ENCODE data around the gene FOLR1. TPM values are rescaled to one million over a fixed set of nuclear protein-coding genes. Genes with fewer than 3 reads are reported as not detected.
"Not testable (repeated sequence)": the region's sequence is repeated elsewhere in the genome, so short reads cannot be mapped to it uniquely, and the experiment has no call there.

The FOLR1 gene
- total RNA-seq = not detected in 2 replicates

GRCh38 chr11:72191961-72192381 lies at the start of gene FOLR1:
Gene FOLR1 (plus strand): TSS chr11:72192140. CDS start chr11:72192174, 34 bp downstream.
- intact Hi-C loops (cut with micrococcal nuclease) = no loop called here

- intact Hi-C loops (cut with micrococcal nuclease) = loop anchor here (5.0 kb wide), 1 partner anchor 100 kb away; no protein-coding TSS in a partner anchor
Measured at GRCh38 chr11:72142543-72142942, 49.4 kb upstream of the FOLR1 start.

DNA sequence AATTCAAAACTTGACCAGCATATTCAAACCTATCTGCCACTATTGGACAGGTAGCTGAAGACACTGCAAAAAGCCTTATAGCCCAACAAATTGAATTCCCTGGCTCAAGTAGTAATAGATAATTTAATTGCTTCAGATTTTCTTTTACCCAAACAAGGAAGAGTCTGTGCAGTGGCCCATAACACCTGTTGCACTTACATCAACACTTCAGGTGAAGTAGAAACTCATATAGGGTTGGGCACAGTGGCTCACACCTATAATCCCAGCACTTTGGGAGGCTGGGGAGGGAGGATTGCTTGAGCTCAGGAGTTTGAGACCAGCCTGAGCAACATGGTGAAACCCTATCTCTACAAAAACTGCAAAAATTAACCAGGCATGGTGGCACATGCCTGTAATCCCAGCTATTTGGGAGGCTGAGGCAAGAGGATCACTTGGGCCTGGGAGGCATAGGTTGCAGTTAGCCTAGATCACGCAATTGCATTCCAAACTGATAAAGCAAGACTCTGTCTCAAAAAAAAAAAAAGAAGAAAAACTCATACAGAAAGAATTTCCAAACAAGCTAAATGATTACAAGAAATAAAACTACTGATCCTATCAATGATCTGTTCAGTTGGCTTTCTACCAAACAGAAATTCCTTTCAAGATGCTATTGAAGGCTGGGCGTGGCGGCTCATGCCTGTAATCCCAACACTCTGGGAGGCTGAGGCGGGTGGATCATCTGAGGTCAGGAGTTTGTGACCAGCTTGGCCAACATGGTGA lies 47.0 kb upstream of the FOLR1 start:
- intact Hi-C loops (cut with micrococcal nuclease) = loop anchor here (1.0 to 5.0 kb wide), 7 partner anchors 32 to 289 kb away; partner anchors contain the start of genes ANAPC15, CLPB, IL18BP and LAMTOR1

GRCh38 chr11:72146625-72147024 lies 45.3 kb upstream of the FOLR1 start:
- intact Hi-C loops (cut with micrococcal nuclease) = no loop called here

- intact Hi-C loops (cut with micrococcal nuclease) = no loop called here
Measured at GRCh38 chr11:72150882-72151281, 41.1 kb upstream of the FOLR1 start.

DNA sequence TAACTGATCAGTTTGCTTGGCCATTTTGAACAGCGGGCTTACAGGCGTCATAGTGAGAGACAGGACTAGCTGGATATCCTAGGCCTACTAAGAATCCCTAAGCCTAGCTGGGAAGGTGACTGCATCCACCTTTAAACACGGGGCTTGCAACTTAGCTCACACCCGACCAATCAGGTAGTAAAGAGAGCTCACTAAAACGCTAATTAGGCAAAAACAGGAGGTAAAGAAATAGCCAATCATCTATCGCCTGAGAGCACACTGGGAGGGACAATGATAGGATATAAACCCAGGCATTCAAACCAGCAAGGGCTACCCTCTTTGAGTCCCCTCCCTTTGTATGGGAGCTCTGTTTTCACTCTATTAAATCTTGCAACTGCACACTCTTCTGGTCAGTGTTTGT lies 38.1 kb upstream of the FOLR1 start:
- intact Hi-C loops (cut with micrococcal nuclease) = not testable (repeated sequence)

DNA sequence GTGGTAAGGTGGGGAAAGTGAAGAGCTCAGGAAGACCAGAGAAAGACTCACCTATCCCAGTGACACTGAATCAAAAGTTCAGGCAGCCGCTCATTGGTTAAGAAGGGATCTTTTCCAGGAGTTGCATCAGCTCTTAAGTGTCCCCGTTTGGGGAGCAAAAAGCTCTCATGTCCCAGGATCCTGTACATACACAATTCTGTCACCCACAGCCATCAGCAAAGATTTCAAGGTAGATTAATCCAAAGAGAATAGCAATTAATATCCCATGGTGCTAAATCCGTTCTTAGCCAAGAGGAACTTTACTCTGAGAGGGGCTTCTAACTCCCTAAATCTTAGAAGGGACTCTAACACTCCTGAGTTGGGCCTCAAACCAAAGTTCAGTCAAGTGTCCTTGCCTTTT lies 37.1 kb upstream of the FOLR1 start:
- intact Hi-C loops (cut with micrococcal nuclease) = no loop called here

DNA sequence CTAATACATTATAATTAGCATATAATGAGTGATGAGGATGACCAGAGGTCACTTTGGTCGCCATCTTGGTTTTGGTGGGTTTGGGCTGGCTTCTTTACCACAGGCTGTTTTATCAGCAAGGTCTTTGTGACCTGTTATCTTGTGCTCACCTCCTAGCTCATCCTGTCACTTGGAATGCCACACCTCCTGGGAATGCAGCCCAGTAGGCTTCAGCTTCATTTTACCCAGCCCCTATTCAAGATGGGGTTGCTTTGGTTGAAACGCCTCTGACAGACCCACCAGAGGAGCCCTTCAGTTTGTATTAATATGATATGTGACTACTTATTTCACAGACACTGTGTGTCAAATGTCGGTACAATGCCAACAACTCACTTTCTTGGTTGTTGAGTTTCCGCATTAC lies 36.2 kb upstream of the FOLR1 start:
- intact Hi-C loops (cut with micrococcal nuclease) = no loop called here

DNA sequence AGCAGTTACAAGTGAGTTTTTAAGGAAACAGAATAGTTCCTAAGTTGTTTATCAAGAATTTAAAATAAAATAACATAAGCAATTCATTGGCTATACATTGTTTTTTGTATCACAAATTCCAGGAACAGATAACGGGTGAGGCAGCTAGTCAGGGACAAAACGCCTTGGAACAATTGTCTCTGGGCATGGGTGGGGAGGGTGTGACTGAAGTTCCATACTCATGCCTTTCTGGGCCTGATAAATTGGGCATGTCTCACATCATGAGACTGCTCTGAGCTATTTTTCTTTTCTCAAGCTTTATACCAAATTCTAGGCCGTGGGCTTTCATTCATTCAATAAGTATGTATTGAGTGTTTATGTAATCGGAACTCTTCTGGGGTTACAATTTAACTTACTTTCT lies 34.8 kb upstream of the FOLR1 start:
- intact Hi-C loops (cut with micrococcal nuclease) = no loop called here

DNA sequence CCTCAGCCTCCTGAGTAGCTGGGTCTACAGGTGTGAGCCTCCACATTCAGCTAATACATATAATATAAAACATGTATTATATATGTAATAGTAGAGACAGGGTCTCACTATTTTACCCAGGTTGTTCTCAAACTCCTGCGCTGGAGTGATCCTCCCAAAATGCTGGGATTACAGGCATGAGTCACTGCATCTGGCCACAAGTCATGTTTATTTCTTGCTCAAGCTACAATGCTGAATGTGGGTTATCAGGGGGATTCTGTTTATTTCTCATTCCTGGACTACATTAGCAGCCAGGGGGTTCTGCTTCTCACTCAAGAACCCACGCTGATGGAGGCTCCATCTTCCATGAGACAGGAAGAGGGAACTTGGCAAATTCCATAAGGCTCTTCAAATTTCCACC lies 31.6 kb upstream of the FOLR1 start:
- intact Hi-C loops (cut with micrococcal nuclease) = no loop called here

DNA sequence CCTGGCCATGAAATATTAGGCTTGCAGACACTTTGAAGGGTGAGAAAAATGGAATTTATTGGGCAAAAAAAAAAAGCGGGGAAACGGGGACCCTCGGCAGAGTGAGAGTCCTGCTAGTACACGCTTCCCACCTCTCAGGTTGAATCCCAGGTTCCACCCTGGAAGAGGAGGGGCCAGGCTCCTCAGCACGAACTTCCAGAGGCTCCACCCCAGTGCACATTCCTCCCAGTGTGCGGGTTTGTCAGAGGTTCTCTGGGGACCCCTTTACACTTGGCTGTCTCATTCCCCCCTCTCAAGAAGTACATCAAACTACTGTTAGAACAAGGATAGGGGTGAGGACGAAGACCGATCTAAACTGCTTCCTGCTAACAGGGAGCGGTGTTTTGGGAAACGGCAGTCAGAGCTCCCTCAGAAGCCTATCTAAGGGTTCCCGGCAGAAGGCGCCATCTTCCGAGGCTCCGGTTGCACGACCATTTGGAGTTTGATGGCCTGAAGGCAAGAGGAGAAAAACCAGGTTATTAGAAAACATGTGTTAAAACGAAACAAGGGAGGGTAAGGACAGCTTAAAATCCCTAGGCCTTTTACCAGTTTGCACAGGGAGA lies 28.9 kb upstream of the FOLR1 start:
- intact Hi-C loops (cut with micrococcal nuclease) = no loop called here

- intact Hi-C loops (cut with micrococcal nuclease) = not testable (repeated sequence)
Measured at GRCh38 chr11:72164187-72164586, 27.8 kb upstream of the FOLR1 start.

GRCh38 chr11:72169046-72169555 lies 22.8 kb upstream of the FOLR1 start:
- intact Hi-C loops (cut with micrococcal nuclease) = not testable (repeated sequence)

GRCh38 chr11:72169754-72170153 lies 22.2 kb upstream of the FOLR1 start:
- intact Hi-C loops (cut with micrococcal nuclease) = not testable (repeated sequence)

DNA sequence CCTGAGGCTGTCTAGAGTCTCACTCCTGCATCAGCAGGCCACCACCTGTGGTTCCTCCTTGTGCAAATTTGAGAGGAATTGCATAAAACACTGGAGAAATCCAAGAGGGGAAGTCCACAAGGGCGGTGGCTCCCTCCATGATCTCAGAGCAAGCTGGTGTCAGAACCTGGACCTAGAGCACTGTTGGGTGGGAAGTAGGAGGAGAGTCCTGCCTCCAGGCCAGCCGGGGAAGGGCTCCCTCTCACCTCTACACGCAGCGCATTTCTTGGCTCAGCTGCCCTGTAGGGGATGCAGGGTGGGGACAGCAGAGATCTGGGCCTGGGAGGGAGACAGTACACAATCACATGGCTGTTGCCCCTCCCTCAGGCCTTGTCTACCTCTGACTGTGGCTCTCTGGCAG lies 19.9 kb upstream of the FOLR1 start:
- intact Hi-C loops (cut with micrococcal nuclease) = not testable (repeated sequence)

DNA sequence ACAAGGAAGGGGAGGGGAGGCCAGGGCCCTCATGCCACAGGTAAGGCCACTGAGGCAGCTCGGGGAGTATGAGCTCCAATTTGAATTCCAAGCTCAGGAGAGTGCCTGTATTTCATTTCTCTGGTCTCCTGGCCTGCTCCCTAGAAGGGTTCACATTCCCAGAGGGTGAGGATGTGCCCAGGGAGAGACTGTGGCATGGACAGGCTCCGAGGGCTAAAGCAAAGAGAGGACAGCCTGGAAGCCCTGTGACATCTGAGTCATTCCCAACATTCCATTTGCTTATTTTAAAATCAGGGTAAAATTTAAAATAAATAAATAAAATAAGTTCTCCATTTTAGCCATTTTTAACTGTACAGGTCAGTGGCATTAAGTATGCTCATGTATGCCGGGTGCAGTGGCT lies 18.6 kb upstream of the FOLR1 start:
- intact Hi-C loops (cut with micrococcal nuclease) = no loop called here

- intact Hi-C loops (cut with micrococcal nuclease) = no loop called here
Measured at GRCh38 chr11:72174302-72175070, 17.5 kb upstream of the FOLR1 start.

- intact Hi-C loops (cut with micrococcal nuclease) = no loop called here
Measured at GRCh38 chr11:72177656-72178055, 14.3 kb upstream of the FOLR1 start.

- intact Hi-C loops (cut with micrococcal nuclease) = no loop called here
Measured at GRCh38 chr11:72179049-72179803, 12.7 kb upstream of the FOLR1 start.

- intact Hi-C loops (cut with micrococcal nuclease) = no loop called here
Measured at GRCh38 chr11:72179804-72180396, 12.0 kb upstream of the FOLR1 start.

All from T-helper 1 cell treated with Interleukin-12 subunit alpha and Interleukin-12 subunit beta and Interleukin-4 antibody, amounts not matched to agents 30 ng/mL and 1 ng/mL, for 36 hours (primary cell).